RKO (cell line): ENCODE results near the gene PGS1.

Experiments
- DNase-seq: peaks from one replicate; pipeline ENCODE4 v3.0.0-alpha.2; 2016; ENCODE audit warnings: low spot score

PGS1 gene

GRCh38 chr17:78390241-78391050 lies 12.0 kb downstream of the PGS1 start:
- DNase-seq, result peak; percentile 55

- DNase-seq, result no peak
Observed at GRCh38 chr17:78391051-78391431, 12.6 kb downstream of the PGS1 start.

- DNase-seq, result no peak
Observed at GRCh38 chr17:78391843-78392242, 13.4 kb downstream of the PGS1 start.

- DNase-seq, result no peak
Observed at GRCh38 chr17:78392295-78392694, 13.8 kb downstream of the PGS1 start.

- no peak for DNase-seq
Observed at GRCh38 chr17:78393575-78393974, 15.1 kb downstream of the PGS1 start.

- DNase-seq, result no peak
Observed at GRCh38 chr17:78394209-78394608, 15.8 kb downstream of the PGS1 start.

GRCh38 chr17:78395155-78395554 lies 16.7 kb downstream of the PGS1 start:
- DNase-seq, result no peak

GRCh38 chr17:78396441-78397337 lies 18.2 kb downstream of the PGS1 start:
- DNase-seq, result no peak

GRCh38 chr17:78397681-78398101 lies 19.2 kb downstream of the PGS1 start:
- DNase-seq, result no peak

GRCh38 chr17:78398390-78398789 lies 19.9 kb downstream of the PGS1 start:
- no peak for DNase-seq

- no peak for DNase-seq
Observed at GRCh38 chr17:78399028-78399692, 20.7 kb downstream of the PGS1 start.

GRCh38 chr17:78399693-78400144 lies 21.3 kb downstream of the PGS1 start:
- DNase-seq, result no peak

- no peak for DNase-seq
Observed at GRCh38 chr17:78400581-78401240, 22.3 kb downstream of the PGS1 start.

- no peak for DNase-seq
Observed at GRCh38 chr17:78401246-78401645, 22.8 kb downstream of the PGS1 start.

- no peak for DNase-seq
Observed at GRCh38 chr17:78401891-78402290, 23.4 kb downstream of the PGS1 start.

GRCh38 chr17:78403822-78404221 lies 25.4 kb downstream of the PGS1 start:
- no peak for DNase-seq

- no peak for DNase-seq
Observed at GRCh38 chr17:78406396-78406795, 27.9 kb downstream of the PGS1 start.

- DNase-seq, result no peak
Observed at GRCh38 chr17:78406920-78407319, 28.5 kb downstream of the PGS1 start.

- DNase-seq, result no peak
Observed at GRCh38 chr17:78407387-78408000, 29.0 kb downstream of the PGS1 start.

- DNase-seq, result no peak
Observed at GRCh38 chr17:78408476-78409050, 30.1 kb downstream of the PGS1 start.
